Measurements from ENCODE around the gene HS1BP3.

The HS1BP3 gene

DNA sequence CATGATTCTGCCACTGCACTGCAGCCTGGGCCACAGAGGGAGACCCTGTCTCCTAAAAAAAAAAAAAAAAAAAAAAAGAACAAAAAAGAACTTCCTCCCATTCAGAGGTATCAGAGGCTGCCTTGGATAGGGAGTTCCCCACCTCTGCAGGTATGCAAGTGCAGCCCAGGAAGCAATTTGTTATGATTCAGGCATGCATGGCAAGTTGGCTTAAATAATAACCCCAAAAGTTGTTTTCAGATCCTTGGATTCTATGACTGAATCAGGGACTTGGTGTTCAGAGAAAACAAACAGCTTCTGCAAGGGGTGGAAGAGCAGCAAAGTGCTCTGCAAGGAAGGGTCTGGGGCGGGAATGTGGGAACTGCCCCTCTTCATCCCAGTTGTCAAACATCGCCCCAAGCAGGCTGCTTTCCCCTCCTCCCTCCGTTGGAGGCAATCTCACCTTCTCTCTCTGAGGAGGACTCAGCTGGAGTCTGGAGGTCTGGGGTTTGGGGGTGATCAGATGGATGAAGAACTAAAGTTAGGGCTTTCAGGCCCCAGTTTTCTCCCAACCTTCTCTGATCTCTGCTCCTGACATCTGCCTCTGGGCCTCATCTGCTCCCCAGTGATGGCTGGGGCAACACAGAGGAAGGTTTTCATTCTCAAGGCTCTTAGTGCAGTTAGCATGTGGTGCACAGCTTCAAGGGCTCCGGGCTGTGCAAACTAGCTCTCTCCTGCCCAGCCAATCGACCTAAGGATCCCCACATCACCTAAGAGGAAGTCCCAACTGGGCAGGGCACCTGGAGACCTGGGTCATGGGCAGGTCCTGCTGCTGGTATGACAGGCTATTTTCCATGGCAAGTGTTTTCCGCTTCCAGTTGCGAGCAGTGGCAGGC, 12.5 kb upstream of the HS1BP3 start:
- DNase-seq, result no peak

DNA sequence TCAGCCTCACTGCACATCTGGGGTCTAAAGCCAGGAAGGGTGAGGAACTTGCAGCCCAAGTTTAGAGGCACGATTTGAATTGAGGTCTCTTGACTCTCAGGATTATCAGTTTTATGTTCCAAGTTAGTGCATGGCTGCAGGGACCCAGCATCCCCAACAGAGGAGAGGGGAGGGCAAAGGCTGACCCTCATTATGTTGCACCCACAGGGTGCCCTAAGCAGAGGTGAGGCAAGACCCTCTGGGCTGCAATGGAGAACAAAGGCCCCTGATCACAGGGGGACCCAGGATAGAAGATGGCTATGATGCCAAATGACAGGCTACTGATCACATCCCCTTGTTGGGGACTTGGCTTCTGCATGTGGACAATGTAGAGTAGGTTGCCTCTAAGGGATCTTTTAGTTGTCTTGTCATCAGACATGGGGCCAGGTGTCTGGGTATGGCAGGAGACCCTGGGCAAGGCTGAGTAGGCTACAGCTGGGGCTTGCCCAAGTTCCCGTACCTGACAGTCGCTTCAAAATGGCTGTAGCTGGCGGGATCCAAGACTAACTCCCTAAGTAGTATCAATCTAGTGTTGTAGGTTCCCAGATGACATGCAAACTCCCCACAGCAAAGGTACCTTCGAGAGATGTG, 11.5 kb upstream of the HS1BP3 start:
- no peak for DNase-seq

DNA sequence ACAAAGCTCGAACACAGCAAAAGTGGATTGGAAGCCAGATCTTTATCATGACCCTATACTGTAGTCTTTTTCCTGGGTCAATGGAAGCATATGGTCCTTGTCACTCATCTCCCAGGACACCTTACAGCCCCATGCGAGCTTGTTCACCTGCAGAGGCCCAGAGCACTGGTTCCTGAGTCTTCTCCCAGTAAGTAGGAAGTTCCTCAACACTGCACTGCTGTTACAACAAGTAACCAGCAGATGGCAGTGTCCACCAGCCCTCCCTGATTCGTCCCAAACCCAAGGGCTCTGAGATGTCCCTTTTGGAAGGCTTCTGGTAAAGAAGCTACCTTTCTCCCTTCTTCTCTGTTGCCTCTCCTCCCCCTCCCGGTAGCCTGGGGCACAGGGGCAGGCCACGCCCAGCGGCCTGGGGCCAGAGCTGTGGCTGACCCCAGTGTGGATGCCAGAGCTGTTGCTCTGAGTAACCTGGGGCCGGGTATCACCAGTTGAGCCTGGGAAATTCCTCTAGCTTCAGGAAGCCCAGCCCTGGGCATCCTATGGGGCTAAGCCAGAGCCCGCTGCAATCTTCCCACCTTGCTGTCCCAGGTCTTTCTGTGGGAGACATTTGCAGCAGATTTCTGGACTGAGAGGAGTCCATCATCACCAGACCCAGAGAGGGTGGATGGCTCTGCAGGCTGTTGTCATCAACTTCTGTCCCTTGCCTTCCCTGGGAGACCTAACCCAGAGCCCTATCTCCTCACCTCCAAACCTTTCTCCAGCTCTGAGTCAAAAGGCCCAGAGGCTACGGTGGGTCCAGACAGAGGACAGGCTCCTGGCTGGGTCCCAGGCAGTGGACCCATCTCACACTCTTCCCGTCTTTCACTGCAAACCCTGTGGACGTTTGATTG, 10.8 kb upstream of the HS1BP3 start:
- DNase-seq, result peak; percentile 74

DNA sequence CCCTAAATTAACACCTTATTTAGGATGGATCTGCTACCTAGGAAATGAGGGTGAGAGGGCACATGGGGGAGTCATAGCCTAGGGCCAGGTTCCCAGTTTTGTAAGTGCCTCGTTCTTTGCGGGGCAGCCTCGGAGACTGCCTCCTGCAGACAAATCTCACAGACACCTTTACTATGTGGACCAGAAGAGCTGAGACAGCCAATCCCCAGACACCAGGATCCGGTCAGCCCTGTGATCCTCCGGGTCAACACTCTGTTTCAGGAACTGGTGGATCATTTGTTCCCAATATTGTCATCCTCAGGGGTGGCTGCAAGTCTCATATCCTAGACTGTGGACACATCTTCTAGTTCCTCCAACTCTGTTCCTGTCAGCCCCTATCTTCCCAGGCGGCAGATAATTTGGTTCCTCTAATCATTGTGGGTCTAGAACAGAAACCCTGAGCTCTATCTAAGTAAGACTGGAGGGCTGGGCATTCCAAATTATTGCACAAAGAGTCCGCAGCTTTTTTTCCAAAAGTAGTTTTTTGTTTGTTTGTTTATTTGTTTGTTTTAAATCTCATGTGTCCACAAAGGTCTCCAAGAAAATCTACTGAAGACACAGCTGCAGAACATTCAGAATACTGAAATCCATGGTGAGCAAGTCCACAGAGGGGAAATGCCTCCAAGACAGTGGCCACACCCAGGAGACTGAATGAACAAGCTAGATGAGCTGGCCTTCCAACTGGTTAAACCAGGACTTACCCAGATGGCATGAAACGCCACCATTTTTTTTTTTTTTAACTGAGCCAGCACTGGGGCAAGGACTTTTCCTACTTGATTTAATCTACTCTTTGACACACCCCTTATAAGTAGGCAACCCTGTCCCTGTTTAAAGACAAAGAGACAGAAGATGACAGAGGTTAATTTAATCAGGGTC, 9.9 kb upstream of the HS1BP3 start:
- peak; percentile 42 for DNase-seq

DNA sequence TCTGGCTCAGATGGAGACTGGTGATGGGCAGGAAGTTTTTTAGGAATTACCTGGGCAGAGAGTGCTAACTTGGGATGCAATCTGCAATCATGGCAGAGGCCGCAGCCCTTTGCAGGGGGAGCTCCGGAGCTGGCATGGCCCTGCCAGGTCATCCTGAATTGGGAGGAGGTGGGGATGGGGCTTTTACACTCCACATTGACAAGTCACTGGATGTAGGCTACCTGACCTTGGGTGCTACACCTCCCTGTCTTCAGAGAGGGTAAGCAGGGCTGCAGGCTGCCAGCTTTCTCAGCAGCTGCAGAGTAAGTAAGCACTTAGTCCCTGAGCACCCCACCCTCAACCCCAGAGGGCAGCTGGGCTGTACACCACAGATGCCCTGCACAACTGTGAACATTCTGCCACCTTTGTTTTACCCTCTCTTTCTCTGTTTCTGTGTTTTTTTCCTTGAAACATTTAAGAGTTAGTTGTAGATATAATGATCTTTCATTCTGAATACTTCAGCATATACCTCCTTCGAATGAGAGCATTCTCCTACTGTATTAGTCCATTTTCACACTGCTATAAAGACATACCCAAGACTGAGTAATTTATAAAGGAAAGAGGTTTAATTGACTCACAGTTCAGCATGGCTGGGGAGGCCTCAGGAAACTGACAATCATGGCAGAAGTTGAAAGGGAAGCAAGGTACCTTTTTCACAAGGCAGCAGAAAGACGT, 6.8 kb upstream of the HS1BP3 start:
- no peak for DNase-seq

DNA sequence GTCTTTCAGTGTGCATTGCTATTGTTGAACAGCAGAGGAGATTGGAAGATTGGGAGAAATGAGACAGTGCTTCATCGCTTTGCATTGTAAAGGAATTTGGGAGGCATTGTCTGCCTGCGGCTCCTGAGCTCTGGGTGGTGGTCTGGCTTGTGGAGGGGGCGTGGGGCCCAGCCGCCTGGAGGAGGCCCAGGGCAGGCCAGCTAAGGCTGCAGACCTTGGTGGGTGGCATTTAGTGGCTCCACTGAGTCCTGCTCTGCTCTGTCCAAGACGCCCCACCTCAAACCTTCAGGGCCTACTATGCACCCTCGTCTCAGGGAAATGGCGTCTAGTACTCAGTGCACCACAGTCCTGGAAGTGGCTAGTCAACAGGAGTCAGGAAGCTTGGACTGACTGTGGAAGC, 5.7 kb upstream of the HS1BP3 start:
- no peak for DNase-seq

DNA sequence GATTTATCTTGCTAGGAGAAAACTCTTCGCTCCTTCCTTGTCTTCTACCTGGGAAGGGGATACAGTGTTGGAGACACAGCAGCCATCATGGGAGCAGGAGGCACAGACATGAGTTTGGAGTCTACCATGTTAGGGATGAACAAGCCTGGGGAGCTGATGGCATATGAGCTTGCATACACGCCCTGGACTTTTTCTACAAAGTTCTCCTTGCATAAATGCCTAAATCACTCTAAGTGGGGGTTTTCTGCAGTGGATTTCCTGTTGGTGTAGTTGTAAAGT, 3.6 kb upstream of the HS1BP3 start:
- DNase-seq, result no peak

DNA sequence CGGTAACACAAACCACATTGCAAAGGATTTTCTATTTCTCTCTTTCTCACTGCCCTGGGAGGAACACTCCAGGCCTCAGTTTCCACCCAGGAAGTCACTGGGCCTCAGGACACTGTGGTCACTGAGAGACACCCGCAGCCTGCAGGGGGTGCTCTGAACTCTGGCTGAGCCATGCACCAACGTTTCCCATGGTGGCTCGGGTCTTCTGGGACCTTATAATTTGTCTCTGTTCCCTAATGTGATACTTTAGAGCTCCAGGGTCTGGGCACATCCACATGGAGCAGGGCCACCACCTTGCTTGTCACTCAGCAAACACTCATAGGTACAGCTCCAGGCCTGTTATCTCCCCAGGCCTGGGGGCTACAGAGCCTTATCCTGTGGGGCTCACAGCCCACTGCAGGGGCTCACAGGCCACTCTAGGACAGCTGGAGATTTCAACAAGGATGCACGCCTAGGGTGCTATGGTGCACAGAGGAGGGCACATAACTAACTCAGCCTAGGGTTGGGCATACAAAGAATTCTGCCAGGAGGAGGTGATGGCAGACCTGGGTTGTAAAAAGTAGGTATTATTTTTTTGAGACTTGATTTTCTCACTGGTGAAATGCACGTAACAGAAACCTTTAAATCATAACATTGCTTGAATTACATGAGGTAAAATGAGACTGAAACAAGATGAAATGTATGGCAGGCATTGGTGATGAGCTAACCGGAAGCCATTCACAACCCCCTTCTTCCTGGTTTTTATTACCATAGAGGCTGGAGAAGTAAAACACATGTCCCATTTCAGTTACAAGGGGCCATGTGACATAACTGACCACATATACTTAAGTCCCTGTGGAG, 3.0 kb upstream of the HS1BP3 start:
- no peak for DNase-seq

DNA sequence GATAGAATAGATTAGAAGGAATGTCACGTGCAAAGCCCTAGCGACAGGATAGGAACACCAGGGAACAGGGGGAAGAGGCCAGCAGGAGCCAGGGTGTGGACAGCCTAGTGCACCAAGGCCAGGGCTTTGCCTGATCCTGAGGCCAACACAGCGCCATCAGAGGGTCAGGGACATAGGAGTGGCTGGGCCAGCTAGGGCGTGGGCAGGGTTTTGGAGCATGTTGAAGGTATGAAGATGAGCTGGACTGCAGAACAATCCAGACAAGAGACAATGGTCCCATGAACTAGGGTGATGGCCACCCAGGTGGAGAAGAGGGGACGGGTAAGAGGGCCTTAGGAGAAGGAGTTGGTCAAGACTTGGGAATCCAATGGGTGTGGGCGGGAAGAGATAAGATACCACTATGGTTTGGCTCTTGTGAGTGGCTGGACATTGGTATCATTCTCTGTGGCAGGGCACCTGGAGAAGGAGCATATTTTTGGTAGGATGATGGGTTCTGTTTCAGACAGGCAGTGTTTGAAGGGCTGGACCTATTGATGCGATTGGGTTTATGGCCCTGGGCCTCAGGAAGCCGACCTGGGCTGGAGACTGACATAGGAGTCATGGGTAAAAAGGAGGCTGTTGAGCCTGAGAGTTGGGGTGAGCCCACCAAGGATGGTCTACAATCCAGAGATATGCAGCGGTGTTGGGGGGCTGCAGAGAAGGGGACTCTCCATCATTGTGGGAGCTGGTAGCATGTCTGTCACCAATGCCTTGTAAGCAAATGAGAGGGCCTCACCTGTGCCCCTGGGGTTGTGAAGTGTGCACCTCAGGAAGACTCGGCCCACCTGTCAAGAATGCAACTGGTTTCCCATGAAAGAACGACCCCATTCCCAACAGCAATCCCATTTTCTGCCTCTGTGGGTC, 2.0 kb upstream of the HS1BP3 start:
- DNase-seq, result no peak

DNA sequence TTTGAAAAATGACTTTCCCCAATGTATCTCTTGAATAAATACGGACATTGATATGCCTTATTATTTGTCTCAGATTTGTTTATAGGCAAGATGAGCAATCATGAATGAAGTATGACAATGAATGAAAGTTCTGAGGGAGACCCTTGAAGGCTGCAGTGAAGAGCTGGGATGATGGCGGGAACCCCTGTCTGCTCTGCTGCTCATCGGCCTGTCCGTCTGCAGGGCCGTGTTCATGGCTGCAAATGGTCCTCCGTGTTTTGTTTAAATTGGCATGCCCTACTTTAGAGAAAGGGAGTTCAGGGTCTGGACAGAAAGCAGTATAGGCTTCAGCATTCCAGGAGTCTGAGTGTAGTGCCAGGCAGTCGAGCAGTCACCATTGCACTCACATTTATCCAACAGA, 1.2 kb upstream of the HS1BP3 start:
- DNase-seq, result no peak

DNA sequence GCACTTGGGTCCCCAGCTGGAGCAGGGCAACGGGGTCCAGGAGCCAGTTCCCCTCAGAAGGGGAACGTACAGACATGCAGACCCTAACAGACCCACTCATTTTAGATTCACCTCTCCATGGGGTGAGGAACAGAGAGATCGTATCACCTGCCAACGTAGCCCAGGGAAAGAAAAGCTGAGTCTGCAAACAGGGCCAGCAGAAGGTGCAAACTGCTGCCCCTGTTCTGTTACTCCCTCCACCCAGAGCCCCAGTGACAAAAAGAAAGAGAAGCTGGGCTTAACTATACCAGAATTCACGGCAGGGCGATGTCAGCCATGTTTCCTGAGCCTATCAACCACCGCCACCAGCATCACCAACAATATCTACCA, 817 bp upstream of the HS1BP3 start:
- no peak for DNase-seq

DNA sequence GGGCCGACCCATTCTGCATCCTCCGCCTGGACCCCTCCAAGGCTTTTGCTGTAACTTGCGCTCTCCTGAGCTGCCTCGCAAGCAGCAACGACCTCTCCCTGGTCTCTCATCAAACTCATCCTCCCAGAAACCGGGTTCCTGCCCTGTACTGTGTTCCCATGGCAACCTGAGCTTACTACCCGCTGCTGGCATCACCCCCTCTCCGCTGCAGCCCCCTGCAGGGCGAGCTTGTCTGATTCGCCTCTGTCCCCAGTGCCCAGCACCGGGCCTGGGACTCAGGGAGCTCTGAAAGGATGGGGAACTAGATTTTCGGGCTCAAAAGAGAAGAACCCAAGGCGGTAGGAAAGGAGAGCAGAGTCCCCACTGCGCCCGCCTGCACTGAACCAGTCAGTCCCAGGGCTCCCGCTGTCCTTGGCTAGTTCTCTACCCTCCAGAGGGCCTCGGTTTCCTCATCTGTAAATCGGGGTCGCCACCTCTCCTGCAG, 463 bp downstream of the HS1BP3 start:
- DNase-seq, result peak; percentile 57

DNA sequence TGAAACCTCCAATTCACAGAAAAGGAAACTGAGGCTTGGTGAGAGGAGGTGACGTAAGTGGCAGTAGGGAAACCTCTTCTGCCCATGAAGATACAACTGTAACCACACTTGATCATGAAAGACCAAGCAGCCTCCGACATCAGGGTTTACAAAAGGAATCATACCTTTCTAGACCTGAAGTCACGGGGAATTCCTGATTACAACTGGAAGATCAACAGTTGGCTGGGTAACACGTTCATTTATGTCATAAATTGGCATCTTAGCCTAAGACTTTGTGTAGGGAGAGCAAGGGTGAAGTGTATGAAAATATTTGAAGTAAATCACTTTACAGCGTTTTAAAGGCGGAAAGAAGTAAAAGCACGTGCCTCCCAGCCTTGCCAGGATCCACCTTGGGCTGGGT, 922 bp downstream of the HS1BP3 start:
- DNase-seq, result peak; percentile 24

DNA sequence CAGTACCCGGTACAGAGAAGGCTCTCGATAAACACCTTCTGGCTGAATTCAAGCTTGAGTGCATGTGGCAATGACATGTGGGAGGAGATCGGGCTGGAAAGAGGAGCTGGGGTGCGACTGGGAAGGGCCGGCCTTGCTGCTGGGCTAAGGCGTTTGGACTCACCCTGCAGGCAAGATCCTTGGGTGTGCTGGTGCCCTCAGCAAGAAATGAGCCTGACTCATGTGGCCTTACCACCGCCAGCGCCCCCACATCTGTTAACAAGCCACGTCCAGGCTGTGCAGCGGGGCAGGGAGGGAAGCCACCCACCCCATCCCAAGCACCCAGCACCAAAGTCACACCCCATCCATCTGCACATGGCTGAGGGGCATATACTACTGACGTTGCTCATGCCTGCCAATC, 1.3 kb downstream of the HS1BP3 start:
- no peak for DNase-seq

DNA sequence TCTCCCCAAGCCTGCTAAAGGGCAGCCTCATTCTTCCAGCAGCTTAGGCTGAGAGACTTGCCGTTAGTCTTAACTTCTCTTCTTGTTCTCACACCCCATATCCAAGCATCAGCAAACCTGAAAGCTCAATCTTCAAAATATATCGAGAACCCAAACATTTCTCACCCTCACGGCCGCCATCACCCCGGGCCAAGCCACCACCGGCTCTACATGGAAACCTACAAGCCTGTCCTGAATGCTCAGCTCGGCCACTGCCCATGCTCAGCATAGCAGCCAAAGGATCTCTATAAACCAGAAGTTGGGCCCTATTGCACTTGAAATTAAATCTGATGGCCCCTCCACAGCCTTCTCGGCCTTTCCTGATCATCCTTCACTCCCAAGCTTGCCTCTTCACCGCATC, 2.1 kb downstream of the HS1BP3 start:
- DNase-seq, result no peak

DNA sequence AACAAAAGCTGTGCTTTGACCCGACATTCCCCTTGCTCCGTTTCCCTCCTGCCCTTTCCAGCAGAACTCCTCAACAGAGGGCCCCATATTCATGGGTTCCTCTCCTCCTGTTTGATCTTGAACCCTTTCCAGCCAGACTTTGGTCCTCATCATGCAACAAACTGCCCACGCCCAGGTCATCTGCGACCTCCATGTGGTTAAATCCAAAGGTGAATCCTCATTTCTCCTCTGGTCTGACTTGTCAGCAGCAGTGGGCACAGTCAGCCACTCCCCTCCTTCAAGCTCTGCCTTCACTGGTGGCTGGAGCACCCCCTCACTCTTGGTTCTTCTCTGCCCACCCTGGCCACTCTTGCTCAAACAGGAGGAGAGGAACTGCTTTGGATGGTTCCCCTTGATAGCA, 2.7 kb downstream of the HS1BP3 start:
- DNase-seq, result no peak

DNA sequence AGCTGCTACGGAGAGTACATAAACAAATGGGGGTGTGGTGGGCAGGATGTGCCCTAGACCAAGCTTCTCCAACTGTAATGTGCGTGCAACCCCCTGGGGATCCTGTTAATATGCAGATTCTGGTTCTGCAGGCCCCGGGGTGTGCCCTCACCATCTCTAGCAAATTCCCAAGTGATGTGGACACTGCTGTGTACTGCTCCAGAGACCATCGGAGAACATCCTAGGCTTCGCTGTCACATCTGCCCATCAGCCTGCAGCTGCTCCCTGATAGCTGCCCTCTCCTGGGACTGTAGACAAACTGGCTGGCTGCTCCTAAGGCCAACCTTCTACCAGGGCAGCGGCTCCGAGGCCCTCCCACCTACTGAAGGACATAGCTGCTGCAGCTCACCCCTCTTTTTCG, 3.2 kb downstream of the HS1BP3 start:
- DNase-seq, result no peak

DNA sequence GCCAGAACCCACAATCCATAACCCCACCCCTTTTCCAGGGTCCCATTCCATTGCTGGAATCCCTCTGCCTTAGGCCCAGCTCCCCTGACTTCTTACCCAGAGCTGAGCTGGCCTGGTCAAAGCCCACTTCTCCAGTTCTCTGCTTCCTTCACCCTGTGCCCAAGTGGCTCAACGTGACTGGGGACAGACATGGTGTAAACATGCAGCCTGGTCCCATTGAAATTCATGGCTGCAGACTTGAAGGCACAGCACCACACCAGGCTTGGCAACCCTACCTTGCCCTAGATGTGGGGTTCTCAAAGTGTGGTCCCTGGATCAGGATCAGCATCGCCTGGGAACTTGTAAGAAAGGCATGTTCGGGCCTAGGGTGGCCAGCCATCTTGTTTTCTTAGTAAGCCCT, 3.7 kb downstream of the HS1BP3 start:
- no peak for DNase-seq

DNA sequence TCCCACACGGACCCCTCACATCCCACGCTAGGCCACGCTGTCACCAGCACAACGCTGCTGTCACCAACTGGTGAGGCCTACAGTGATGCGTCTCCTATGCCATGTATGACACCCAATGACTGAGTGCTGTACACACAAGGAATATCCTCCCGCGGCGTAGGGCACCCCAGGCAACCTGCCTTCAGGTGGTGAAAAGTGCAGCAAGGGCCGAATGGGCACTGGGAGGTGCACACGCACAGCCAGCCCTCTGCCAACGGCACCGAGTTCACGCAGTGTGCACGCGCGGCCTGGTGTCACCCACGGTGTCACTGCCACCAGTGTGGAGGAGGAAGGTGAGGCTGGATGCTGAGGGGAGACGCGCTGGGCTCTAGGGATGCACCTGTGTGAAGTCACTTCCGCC, 4.5 kb downstream of the HS1BP3 start:
- no peak for DNase-seq

DNA sequence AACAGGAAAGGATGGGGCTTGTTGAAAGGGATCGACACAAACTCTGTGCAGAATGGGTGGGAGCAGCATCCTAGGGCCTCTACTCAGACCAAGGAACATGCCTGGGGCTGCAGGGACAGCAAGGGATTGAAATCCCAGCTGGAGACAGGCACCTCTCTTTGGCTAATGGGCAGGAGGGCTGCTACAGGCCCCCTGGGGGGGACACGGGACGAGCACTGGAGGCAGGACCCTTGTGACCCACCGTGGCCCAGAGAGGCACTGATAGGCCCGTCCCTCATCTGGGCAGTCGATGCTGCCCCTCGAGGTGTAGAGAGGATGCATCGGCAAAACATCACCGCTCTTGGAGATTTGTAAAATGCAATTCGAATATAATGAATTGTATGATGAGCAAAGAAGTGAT, 5.1 kb downstream of the HS1BP3 start:
- DNase-seq, result no peak

Data from DMS53 (cell line).